ENCODE results near the gene OR5D16.

OR5D16 gene

GRCh38 chr11:55806248-55806647 lies 32.3 kb upstream of the OR5D16 start:
- Histone ChIP-seq H3K79me2 (ENCODE audit: low read length) (no peaks in the 10 kb centered on the region), H3K36me3 (replicated peaks; ENCODE audit: insufficient read depth, low read length) (no peaks in the 10 kb centered on the region), H3K27me3 (replicated peaks; ENCODE audit: insufficient read depth, low read length) (no peaks in the 10 kb centered on the region), H3K4me3 (ENCODE audit: low read length) (no peak overlapping the region), H4K20me1 (ENCODE audit: insufficient read depth, low read length) (no peaks in the 10 kb centered on the region), H2AFZ (ENCODE audit: low read length) (no peak overlapping the region), H3K9ac (ENCODE audit: low read length) (no peak overlapping the region), H3K9me2 (replicated peaks; ENCODE audit: insufficient read depth, low read length) (no peaks in the 10 kb centered on the region), H3K27ac (ENCODE audit: low read length) (no peak overlapping the region), H3K4me2 (ENCODE audit: low read depth, low read length) (no peak overlapping the region), H3K4me1 (ENCODE audit: low read length) (no peaks in the 10 kb centered on the region), H3F3A (ENCODE audit: insufficient read depth, low read length) (no peaks in the 10 kb centered on the region), H3K9me3 (replicated peaks; ENCODE audit: insufficient read depth, low read length) (no peaks in the 10 kb centered on the region)
- DNase-seq = no peak
- TF ChIP-seq EZH2 (optimal IDR thresholded peaks at IDR 0.05; ENCODE audit: low read depth, low read length) (no peak), EZH2phosphoT487 (IDR thresholded peaks at IDR 0.05; ENCODE audit: low read length) (no peak)
- TF ChIP-seq, protein P1, sequence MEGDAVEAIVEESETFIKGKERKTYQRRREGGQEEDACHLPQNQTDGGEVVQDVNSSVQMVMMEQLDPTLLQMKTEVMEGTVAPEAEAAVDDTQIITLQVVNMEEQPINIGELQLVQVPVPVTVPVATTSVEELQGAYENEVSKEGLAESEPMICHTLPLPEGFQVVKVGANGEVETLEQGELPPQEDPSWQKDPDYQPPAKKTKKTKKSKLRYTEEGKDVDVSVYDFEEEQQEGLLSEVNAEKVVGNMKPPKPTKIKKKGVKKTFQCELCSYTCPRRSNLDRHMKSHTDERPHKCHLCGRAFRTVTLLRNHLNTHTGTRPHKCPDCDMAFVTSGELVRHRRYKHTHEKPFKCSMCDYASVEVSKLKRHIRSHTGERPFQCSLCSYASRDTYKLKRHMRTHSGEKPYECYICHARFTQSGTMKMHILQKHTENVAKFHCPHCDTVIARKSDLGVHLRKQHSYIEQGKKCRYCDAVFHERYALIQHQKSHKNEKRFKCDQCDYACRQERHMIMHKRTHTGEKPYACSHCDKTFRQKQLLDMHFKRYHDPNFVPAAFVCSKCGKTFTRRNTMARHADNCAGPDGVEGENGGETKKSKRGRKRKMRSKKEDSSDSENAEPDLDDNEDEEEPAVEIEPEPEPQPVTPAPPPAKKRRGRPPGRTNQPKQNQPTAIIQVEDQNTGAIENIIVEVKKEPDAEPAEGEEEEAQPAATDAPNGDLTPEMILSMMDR (IDR thresholded peaks at IDR 0.05; ENCODE audit: low read length) = no peak

- H3K4me2 ChIP-seq (ENCODE audit: low read depth, low read length) = no peak within 1 kb of the TSS
- H3F3A ChIP-seq (ENCODE audit: insufficient read depth, low read length) = no peaks in the 10 kb centered on the region
Observed at GRCh38 chr11:55811067-55811466, 27.5 kb upstream of the OR5D16 start, which contains the start of gene OR5L1. Gene OR5L1, plus strand, starts transcription at chr11:55811367. Its CDS starts 100 bp downstream, at chr11:55811467.

DNA sequence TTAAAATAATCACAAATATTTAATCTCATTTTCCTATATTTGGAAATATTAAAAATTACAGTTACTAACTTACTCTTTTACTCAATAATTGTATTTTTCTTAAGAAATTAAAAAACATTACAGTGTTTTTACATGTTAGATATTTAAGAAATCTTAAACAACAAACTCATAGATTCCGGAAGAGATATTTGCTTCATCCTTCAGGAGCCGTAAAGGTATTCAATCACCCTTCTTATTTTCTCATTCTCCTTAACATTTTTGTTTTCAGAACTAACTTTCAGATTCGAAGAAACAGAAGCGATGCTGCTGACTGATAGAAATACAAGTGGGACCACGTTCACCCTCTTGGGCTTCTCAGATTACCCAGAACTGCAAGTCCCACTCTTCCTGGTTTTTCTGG lies 19.2 kb upstream of the OR5D16 start, which contains the start of gene OR5D18:
TSS of gene OR5D18 (plus strand) at position 301 of the 400 bp plus-strand sequence. CDS start at position 301, 0 bp downstream.
- no peaks in the 10 kb centered on the region for H3K27me3 ChIP-seq (replicated peaks; ENCODE audit: insufficient read depth, low read length)
- TF ChIP-seq, protein P1 (IDR thresholded peaks at IDR 0.05; ENCODE audit: low read length) = no peak
- no peak for TF ChIP-seq EZH2phosphoT487 (IDR thresholded peaks at IDR 0.05; ENCODE audit: low read length)
- no peak for TF ChIP-seq EZH2 (optimal IDR thresholded peaks at IDR 0.05; ENCODE audit: low read depth, low read length)
- no peaks in the 10 kb centered on the region for H4K20me1 ChIP-seq (ENCODE audit: insufficient read depth, low read length)
- no peaks in the 10 kb centered on the region for H3F3A ChIP-seq (ENCODE audit: insufficient read depth, low read length)
- H3K9ac ChIP-seq (ENCODE audit: low read length) = no peak within 1 kb of the TSS
- H3K9me2 ChIP-seq (replicated peaks; ENCODE audit: insufficient read depth, low read length) = no peaks in the 10 kb centered on the region
- no peak for DNase-seq
- H3K36me3 ChIP-seq (replicated peaks; ENCODE audit: insufficient read depth, low read length) = no peaks in the 10 kb centered on the region
- H3K4me1 ChIP-seq (ENCODE audit: low read length) = no peaks in the 10 kb centered on the region
- H3K9me3 ChIP-seq (replicated peaks; ENCODE audit: insufficient read depth, low read length) = no peaks in the 10 kb centered on the region
- no peak within 1 kb of the TSS for H3K4me2 ChIP-seq (ENCODE audit: low read depth, low read length)
- H2AFZ ChIP-seq (ENCODE audit: low read length) = no peak within 1 kb of the TSS
- H3K79me2 ChIP-seq (ENCODE audit: low read length) = no peaks in the 10 kb centered on the region
- H3K27ac ChIP-seq (ENCODE audit: low read length) = no peak within 1 kb of the TSS
- H3K4me3 ChIP-seq (ENCODE audit: low read length) = no peak within 1 kb of the TSS

More at GRCh38 chr11:55811067-55811466, 27.5 kb upstream of the OR5D16 start, which contains the start of gene OR5L1:
- H3K9me2 ChIP-seq (replicated peaks; ENCODE audit: insufficient read depth, low read length) = no peaks in the 10 kb centered on the region
- no peaks in the 10 kb centered on the region for H3K9me3 ChIP-seq (replicated peaks; ENCODE audit: insufficient read depth, low read length)
- no peaks in the 10 kb centered on the region for H3K36me3 ChIP-seq (replicated peaks; ENCODE audit: insufficient read depth, low read length)
- no peaks in the 10 kb centered on the region for H3K27me3 ChIP-seq (replicated peaks; ENCODE audit: insufficient read depth, low read length)
- no peak within 1 kb of the TSS for H2AFZ ChIP-seq (ENCODE audit: low read length)
- no peaks in the 10 kb centered on the region for H4K20me1 ChIP-seq (ENCODE audit: insufficient read depth, low read length)
- no peak within 1 kb of the TSS for H3K9ac ChIP-seq (ENCODE audit: low read length)
- H3K27ac ChIP-seq (ENCODE audit: low read length) = no peak within 1 kb of the TSS
- TF ChIP-seq EZH2 (optimal IDR thresholded peaks at IDR 0.05; ENCODE audit: low read depth, low read length) = no peak
- TF ChIP-seq, protein P1 (IDR thresholded peaks at IDR 0.05; ENCODE audit: low read length) = no peak
- TF ChIP-seq EZH2phosphoT487 (IDR thresholded peaks at IDR 0.05; ENCODE audit: low read length) = no peak
- H3K79me2 ChIP-seq (ENCODE audit: low read length) = no peaks in the 10 kb centered on the region
- H3K4me3 ChIP-seq (ENCODE audit: low read length) = no peak within 1 kb of the TSS
- H3K4me1 ChIP-seq (ENCODE audit: low read length) = no peaks in the 10 kb centered on the region
- DNase-seq = no peak

Data from MM.1S (cell line).